Measurements from ENCODE around the gene WNT8A.
A peak's percentile ranks its signal among the peaks of the same experiment; 100 is the strongest.
"Not testable (repeated sequence)": the region's sequence is repeated elsewhere in the genome, so short reads cannot be mapped to it uniquely, and the experiment has no call there.

Gene WNT8A

GRCh38 chr5:138083702-138084101, at the start of gene WNT8A:
WNT8A (plus strand) TSS chr5:138084033; CDS start chr5:138084128, 95 bp downstream.
- FAIRE-seq = no peak
- DNase-seq (ENCODE audit: extremely low spot score, insufficient read length, low read depth) = no peak

- no peak for DNase-seq (ENCODE audit: extremely low spot score, insufficient read length, low read depth)
Observed at GRCh38 chr5:138035605-138036537, 48.0 kb upstream of the WNT8A start.

GRCh38 chr5:138037271-138037670, 46.6 kb upstream of the WNT8A start:
- FAIRE-seq (peak; percentile 9), DNase-seq (ENCODE audit: extremely low spot score, insufficient read length, low read depth) (no peak)

More at GRCh38 chr5:138035605-138036537, 48.0 kb upstream of the WNT8A start:
- peak; percentile 90 for FAIRE-seq

- FAIRE-seq (peak; percentile 44), DNase-seq (ENCODE audit: extremely low spot score, insufficient read length, low read depth) (no peak)
Observed at GRCh38 chr5:138037907-138038633, 45.8 kb upstream of the WNT8A start.

GRCh38 chr5:138038826-138039225, 45.0 kb upstream of the WNT8A start:
- FAIRE-seq = no peak
- no peak for DNase-seq (ENCODE audit: extremely low spot score, insufficient read length, low read depth)

GRCh38 chr5:138045283-138045682, 38.5 kb upstream of the WNT8A start:
- not testable (repeated sequence) for FAIRE-seq; DNase-seq (ENCODE audit: extremely low spot score, insufficient read length, low read depth)

- DNase-seq (ENCODE audit: extremely low spot score, insufficient read length, low read depth) (no peak), FAIRE-seq (no peak)
Observed at GRCh38 chr5:138051441-138052296, 32.2 kb upstream of the WNT8A start.

- DNase-seq (ENCODE audit: extremely low spot score, insufficient read length, low read depth); FAIRE-seq: not testable (repeated sequence)
Observed at GRCh38 chr5:138052718-138053117, 31.1 kb upstream of the WNT8A start.

- DNase-seq (ENCODE audit: extremely low spot score, insufficient read length, low read depth) (no peak), FAIRE-seq (no peak)
Observed at GRCh38 chr5:138053554-138053953, 30.3 kb upstream of the WNT8A start.

GRCh38 chr5:138054206-138054605, 29.6 kb upstream of the WNT8A start:
- FAIRE-seq = no peak
- DNase-seq (ENCODE audit: extremely low spot score, insufficient read length, low read depth) = no peak

- FAIRE-seq = no peak
- DNase-seq (ENCODE audit: extremely low spot score, insufficient read length, low read depth) = no peak
Observed at GRCh38 chr5:138054847-138055558, 28.8 kb upstream of the WNT8A start.

- FAIRE-seq (no peak), DNase-seq (ENCODE audit: extremely low spot score, insufficient read length, low read depth) (no peak)
Observed at GRCh38 chr5:138064526-138064925, 19.3 kb upstream of the WNT8A start.

GRCh38 chr5:138065102-138065501, 18.7 kb upstream of the WNT8A start:
- FAIRE-seq (no peak), DNase-seq (ENCODE audit: extremely low spot score, insufficient read length, low read depth) (no peak)

- FAIRE-seq = no peak
- no peak for DNase-seq (ENCODE audit: extremely low spot score, insufficient read length, low read depth)
Observed at GRCh38 chr5:138067945-138068344, 15.9 kb upstream of the WNT8A start.

- DNase-seq (ENCODE audit: extremely low spot score, insufficient read length, low read depth) (peak; percentile 29), FAIRE-seq (peak; percentile 47)
Observed at GRCh38 chr5:138068742-138069600, 14.9 kb upstream of the WNT8A start.

- not testable (repeated sequence) for DNase-seq (ENCODE audit: extremely low spot score, insufficient read length, low read depth); FAIRE-seq
Observed at GRCh38 chr5:138070026-138070425, 13.8 kb upstream of the WNT8A start.

GRCh38 chr5:138077064-138077696, 6.7 kb upstream of the WNT8A start:
- peak; percentile 20 for DNase-seq (ENCODE audit: extremely low spot score, insufficient read length, low read depth)
- peak; percentile 73 for FAIRE-seq
